Endothelial cell of umbilical vein (primary cell): ENCODE measurements around the gene ANO1.

Experiments
- CTCF ChIP-seq, 2 donors: IDR thresholded peaks; 1 replicate in 1 of 2; 2 replicates in 1 of 2; pipeline ENCODE4 v1.5.1; 2011; ENCODE audit warnings: low read length in 2 of 2, mild to moderate bottlenecking in 2 of 2, moderate library complexity in 2 of 2, control low read depth in 1 of 2, inconsistent platforms in 1 of 2, low read depth in 1 of 2; ENCODE audit not compliant: insufficient read depth in 1 of 2; ENCODE audit errors: extremely low read depth in 1 of 2
- EZH2 ChIP-seq: IDR thresholded peaks from 2 replicates; pipeline ENCODE4 v1.6.1; 2012; ENCODE audit warnings: borderline replicate concordance, low read depth, mild to moderate bottlenecking, moderate library complexity, low read length, inconsistent platforms; ENCODE audit not compliant: severe bottlenecking
- FOS ChIP-seq: IDR thresholded peaks from 2 replicates; pipeline ENCODE4 v1.6.1; 2011; ENCODE audit warnings: mild to moderate bottlenecking, low read length, moderate library complexity, borderline replicate concordance; ENCODE audit not compliant: insufficient read depth
- JUN ChIP-seq: IDR thresholded peaks from 2 replicates; pipeline ENCODE4 v1.6.1; 2011; ENCODE audit warnings: borderline replicate concordance, low read depth; ENCODE audit not compliant: insufficient read length, insufficient read depth
- MYC ChIP-seq: IDR thresholded peaks from one replicate; pipeline ENCODE4 v1.6.1; 2011; ENCODE audit warnings: mild to moderate bottlenecking, low read depth, low read length
- POLR2A ChIP-seq: IDR thresholded peaks from 2 replicates; pipeline ENCODE4 v1.6.1; 2012; ENCODE audit warnings: low read depth, mild to moderate bottlenecking, control low read depth, low read length

GRCh38 chr11:70168405-70168754, 90.3 kb downstream of the ANO1 start:
- TF ChIP-seq CTCF (IDR thresholded peaks at IDR 0.05; ENCODE audit: extremely low read depth in 1 of 2, insufficient read depth in 1 of 2, low read depth in 1 of 2, low read length in 2 of 2), result no peak
- TF ChIP-seq FOS, result no peak
- no peak for TF ChIP-seq MYC
- TF ChIP-seq JUN, result no peak
- TF ChIP-seq POLR2A, result no peak
- no peak for TF ChIP-seq EZH2
